Measurements from ENCODE around the gene OTOR.
A peak's percentile ranks its signal among the peaks of the same experiment; 100 is the strongest.

Gene OTOR

GRCh38 chr20:16752082-16752481, 3.9 kb downstream of the OTOR start:
- DNase-seq: no peak

- DNase-seq: no peak
Observed at GRCh38 chr20:16752901-16753300, 4.7 kb downstream of the OTOR start.

GRCh38 chr20:16758454-16759180, 10.5 kb downstream of the OTOR start:
- no peak for DNase-seq

DNA sequence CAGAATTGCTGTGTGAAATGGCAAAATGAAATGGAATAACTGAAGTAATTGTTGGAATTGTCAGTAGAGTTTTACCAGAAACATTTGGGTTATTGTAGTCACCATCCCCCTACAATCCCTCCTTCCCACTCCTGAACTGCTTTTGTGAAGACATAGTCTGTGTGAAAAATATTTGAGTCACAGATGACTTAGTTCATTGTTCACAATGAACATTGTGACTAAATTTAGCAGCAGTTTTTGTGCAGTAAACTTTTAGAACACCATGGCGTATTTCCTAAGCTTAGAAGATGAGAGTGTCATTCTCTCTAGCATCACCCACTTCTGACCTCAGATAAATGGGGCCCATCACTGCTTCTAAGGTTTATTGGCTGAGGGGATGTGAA, 11.0 kb downstream of the OTOR start:
- DNase-seq: no peak

DNA sequence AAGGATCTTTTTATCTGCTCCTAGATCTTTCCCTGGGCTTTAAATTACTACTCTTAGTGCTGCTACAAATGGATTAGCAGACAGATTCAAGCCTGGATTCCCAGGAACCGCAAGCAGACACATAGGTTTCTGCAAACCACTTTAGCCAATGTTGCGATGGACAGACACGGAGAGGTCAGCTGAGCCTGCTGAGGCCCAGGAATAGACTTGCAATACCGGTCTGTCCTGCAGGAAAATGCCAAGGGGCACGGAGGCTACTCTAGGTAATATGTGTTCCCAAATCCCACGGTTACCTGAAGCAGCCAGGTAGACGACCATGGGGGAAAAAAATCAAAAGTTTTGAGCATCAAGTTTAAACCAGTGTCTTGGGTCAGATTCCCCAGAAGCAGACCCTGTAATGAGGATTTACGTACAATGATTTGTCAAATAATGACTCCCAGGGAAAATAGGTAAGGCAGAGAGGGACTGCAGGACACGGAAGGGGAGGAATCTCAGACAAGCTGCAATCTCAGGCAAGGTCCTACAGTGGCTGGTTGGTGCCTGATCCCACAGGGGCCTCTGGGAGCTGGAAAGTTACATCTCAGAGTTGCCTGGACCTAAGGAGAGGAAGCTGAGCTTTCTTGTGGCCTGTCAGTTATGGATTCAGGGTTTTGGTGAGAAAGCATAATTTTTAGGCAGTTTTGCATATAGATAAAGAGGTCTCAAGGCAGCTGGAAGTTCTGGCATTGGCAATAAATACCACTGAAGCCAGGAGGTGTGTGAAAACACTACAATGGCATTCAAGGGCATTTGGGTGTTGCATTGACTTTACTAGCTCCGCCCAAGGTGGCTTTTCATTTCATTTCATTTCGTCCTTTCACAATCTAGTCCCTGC, 12.5 kb downstream of the OTOR start:
- DNase-seq: no peak

- peak; percentile 59 for DNase-seq
Observed at GRCh38 chr20:16761305-16761829, 13.2 kb downstream of the OTOR start.

DNA sequence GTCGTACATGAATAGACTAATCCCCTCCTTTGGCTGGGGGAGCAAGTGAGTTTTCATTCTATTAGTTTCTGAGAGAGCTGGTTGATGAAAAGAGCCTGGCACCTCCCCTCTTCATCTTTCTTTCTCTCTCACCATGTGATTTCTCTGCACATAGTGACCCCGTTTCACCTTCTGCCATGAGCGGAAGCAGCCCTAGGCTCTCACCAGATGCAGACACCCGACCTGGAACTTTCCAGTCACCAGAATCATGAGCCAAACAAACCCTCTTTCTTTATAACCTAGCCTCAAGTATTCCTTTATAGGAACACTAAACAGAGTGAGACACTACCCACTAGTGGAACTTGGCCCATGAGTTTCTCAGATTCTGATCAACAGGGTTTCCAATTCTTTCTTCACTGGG, 16.4 kb downstream of the OTOR start:
- no peak for DNase-seq

DNA sequence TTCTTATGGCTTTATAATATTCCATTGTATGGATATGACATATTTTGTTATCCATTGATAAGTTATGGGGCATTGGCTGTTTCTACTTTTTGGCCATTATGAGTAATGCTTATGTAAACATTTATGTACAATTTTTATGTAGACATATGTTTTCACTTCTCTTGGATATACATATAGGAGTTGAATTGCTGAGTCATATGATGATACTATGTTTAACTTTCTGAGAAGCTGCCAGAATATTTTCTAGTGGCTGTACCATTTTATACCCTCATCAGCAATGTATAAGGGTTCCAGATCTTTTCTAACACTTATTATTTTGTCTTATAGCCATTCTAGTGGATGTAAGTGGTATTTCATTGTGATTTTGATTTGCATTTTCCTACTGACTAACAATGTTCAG, 23.1 kb downstream of the OTOR start:
- no peak for DNase-seq

- DNase-seq: no peak
Observed at GRCh38 chr20:16775961-16776360, 27.8 kb downstream of the OTOR start.

DNA sequence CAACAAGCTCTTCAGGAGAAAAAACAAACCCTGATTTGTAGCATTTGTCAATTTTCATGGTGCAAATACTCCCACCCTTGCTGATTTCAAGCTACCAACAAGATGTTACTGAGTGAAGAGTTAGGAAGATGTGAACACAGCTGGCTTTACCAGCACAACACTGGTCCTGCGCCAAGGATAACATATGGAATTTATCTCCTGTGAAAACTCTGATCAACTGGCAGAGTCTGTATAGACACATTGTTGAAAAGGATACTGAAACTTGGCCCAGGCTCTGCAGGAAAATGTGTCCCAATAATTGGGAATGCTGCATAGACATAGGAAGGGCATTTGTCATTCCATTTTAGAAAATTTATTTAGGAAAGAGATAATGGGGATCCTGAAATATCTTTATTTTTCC, 29.0 kb downstream of the OTOR start:
- DNase-seq: peak; percentile 19

- no peak for DNase-seq
Observed at GRCh38 chr20:16778159-16778558, 30.0 kb downstream of the OTOR start.

DNA sequence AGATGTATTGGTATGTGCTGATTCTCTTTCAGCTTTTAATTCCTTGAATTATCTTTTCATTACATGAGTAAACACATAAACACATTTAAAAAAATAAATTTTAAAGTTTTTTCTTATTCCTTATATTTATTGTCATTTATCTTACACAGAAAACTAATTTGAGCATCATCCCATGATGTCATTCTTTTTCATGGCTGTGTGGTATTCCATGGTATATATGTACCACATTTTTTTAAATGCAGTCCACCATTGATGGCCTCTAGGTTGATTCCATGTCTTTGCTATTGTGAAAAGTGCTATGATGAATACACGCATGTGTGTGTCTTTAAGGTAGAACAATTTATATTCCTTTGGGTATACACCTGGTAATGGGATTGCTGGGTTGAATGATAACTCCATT, 33.3 kb downstream of the OTOR start:
- no peak for DNase-seq

GRCh38 chr20:16785226-16785625, 37.1 kb downstream of the OTOR start:
- DNase-seq: no peak
